ENCODE results near the gene PPP3CA. TPM values are rescaled to one million over a fixed set of nuclear protein-coding genes. Genes with fewer than 3 reads are reported as not detected.

Gene PPP3CA
- total and polyA plus RNA-seq, 2 donors (not counting 1 experiment from before 2014, with no cell fraction given) = 66.4 to 79.3 TPM

GRCh38 chr4:101315786-101316185 lies 31.5 kb downstream of the PPP3CA start:
- TF ChIP-seq CTCF (conservative IDR thresholded peaks at IDR 0.05 in 1 of 2, IDR thresholded peaks at IDR 0.05 in 1 of 2; ENCODE audit: low read depth in 1 of 2, low read length in 2 of 2) (no peak), EZH2 (IDR thresholded peaks at IDR 0.05; ENCODE audit: low read length, missing control alignments) (no peak)
- Histone ChIP-seq H4K20me1 (ENCODE audit: control insufficient read depth, extremely low read depth, insufficient read depth, low read length) (no peaks in the 10 kb centered on the region), H3K27ac (ENCODE audit: insufficient read depth, low read length) (no peak overlapping the region), H3K27me3 (ENCODE audit: control insufficient read depth, insufficient read depth, low read length) (no peaks in the 10 kb centered on the region), H3K4me3 (replicated peaks in 1 of 4; ENCODE audit: control extremely low read depth in 1 of 4, insufficient read depth in 1 of 4, low read depth in 3 of 4, low read length in 4 of 4) (no peak overlapping the region), H3K9me3 (ENCODE audit: control insufficient read depth, insufficient read depth, low read depth, low read length) (no peaks in the 10 kb centered on the region), H3K36me3 (ENCODE audit: control insufficient read depth, insufficient read depth, low read length) (no peaks in the 10 kb centered on the region), H3K9ac (ENCODE audit: insufficient read depth, low read length) (no peak overlapping the region), H3K4me2 (ENCODE audit: extremely low read depth, insufficient read depth, low read length) (no peak overlapping the region), H3K79me2 (ENCODE audit: control insufficient read depth, insufficient read depth, low read length) (peaks cover 44% of the 10 kb centered on the region), H3K4me1 (ENCODE audit: control insufficient read depth, extremely low read depth, insufficient read depth, low read length) (no peaks in the 10 kb centered on the region), H2AFZ (ENCODE audit: low read length) (no peak overlapping the region)
- DNase-seq (ENCODE audit: low read depth in 2 of 2) = no peak

GRCh38 chr4:101315041-101315440 lies 32.3 kb downstream of the PPP3CA start:
- Histone ChIP-seq H3K9ac (ENCODE audit: insufficient read depth, low read length) (no peak overlapping the region), H3K27me3 (ENCODE audit: control insufficient read depth, insufficient read depth, low read length) (no peaks in the 10 kb centered on the region), H3K4me1 (ENCODE audit: control insufficient read depth, extremely low read depth, insufficient read depth, low read length) (no peaks in the 10 kb centered on the region), H3K4me2 (ENCODE audit: extremely low read depth, insufficient read depth, low read length) (no peak overlapping the region), H3K4me3 (replicated peaks in 1 of 4; ENCODE audit: control extremely low read depth in 1 of 4, insufficient read depth in 1 of 4, low read depth in 3 of 4, low read length in 4 of 4) (no peak overlapping the region), H4K20me1 (ENCODE audit: control insufficient read depth, extremely low read depth, insufficient read depth, low read length) (no peaks in the 10 kb centered on the region), H2AFZ (ENCODE audit: low read length) (no peak overlapping the region), H3K36me3 (ENCODE audit: control insufficient read depth, insufficient read depth, low read length) (no peaks in the 10 kb centered on the region), H3K9me3 (ENCODE audit: control insufficient read depth, insufficient read depth, low read depth, low read length) (no peaks in the 10 kb centered on the region), H3K79me2 (ENCODE audit: control insufficient read depth, insufficient read depth, low read length) (peaks cover 39% of the 10 kb centered on the region), H3K27ac (ENCODE audit: insufficient read depth, low read length) (no peak overlapping the region)
- DNase-seq (ENCODE audit: low read depth in 2 of 2) = no peak
- TF ChIP-seq EZH2 (IDR thresholded peaks at IDR 0.05; ENCODE audit: low read length, missing control alignments) (no peak), CTCF (conservative IDR thresholded peaks at IDR 0.05 in 1 of 2, IDR thresholded peaks at IDR 0.05 in 1 of 2; ENCODE audit: low read depth in 1 of 2, low read length in 2 of 2) (no peak)

- Histone ChIP-seq H3K9ac (ENCODE audit: insufficient read depth, low read length) (no peak overlapping the region), H4K20me1 (ENCODE audit: control insufficient read depth, extremely low read depth, insufficient read depth, low read length) (no peaks in the 10 kb centered on the region), H3K4me3 (replicated peaks in 1 of 4; ENCODE audit: control extremely low read depth in 1 of 4, insufficient read depth in 1 of 4, low read depth in 3 of 4, low read length in 4 of 4) (no peak overlapping the region), H2AFZ (ENCODE audit: low read length) (no peak overlapping the region), H3K36me3 (ENCODE audit: control insufficient read depth, insufficient read depth, low read length) (no peaks in the 10 kb centered on the region), H3K9me3 (ENCODE audit: control insufficient read depth, insufficient read depth, low read depth, low read length) (no peaks in the 10 kb centered on the region), H3K27me3 (ENCODE audit: control insufficient read depth, insufficient read depth, low read length) (no peaks in the 10 kb centered on the region), H3K4me1 (ENCODE audit: control insufficient read depth, extremely low read depth, insufficient read depth, low read length) (no peaks in the 10 kb centered on the region), H3K79me2 (ENCODE audit: control insufficient read depth, insufficient read depth, low read length) (peaks cover 30% of the 10 kb centered on the region), H3K27ac (ENCODE audit: insufficient read depth, low read length) (no peak overlapping the region), H3K4me2 (ENCODE audit: extremely low read depth, insufficient read depth, low read length) (no peak overlapping the region)
- DNase-seq (ENCODE audit: low read depth in 2 of 2) = no peak
- TF ChIP-seq EZH2 (IDR thresholded peaks at IDR 0.05; ENCODE audit: low read length, missing control alignments) (no peak), CTCF (conservative IDR thresholded peaks at IDR 0.05 in 1 of 2, IDR thresholded peaks at IDR 0.05 in 1 of 2; ENCODE audit: low read depth in 1 of 2, low read length in 2 of 2) (no peak)
These were observed 37.4 kb downstream of the PPP3CA start for GRCh38 chr4:101309925-101310324.
